ENCODE measurements around the gene CDH13.

Gene CDH13

DNA sequence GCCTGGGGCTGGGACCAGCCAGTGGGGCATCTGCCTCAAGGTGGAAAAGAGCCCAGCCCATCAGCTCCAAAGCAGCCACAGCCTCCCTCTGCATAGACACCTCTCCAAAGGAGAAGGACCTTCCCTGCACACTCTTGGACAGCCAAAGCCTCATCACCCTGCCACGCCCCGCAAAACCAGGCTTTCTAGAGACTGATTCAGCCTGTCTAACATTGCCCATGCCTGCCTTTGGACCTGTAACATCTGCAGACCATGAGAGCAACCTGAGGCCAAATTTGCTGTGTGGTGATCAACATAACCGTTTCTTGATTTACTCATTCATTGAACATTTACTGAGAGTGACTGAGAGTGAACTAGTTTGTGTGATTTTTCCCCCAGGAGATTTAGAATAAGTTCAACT is 961.3 kb downstream of the CDH13 start:
- no peaks in the 10 kb centered on the region for H3K36me3 ChIP-seq (ENCODE audit: control insufficient read depth in 2 of 2, insufficient read depth in 1 of 2, low read length in 2 of 2)
- H3K9me3 ChIP-seq (ENCODE audit: control insufficient read depth, insufficient read depth, low read depth, low read length): no peaks in the 10 kb centered on the region
- no peaks in the 10 kb centered on the region for H3K4me1 ChIP-seq (ENCODE audit: control insufficient read depth, insufficient read depth, low read length)
- ChIA-PET POLR2A (no interaction called here), CTCF (no interaction called here)
- H3K4me3 ChIP-seq (ENCODE audit: low read depth, low read length): no peak overlapping the region
- TF ChIP-seq ZNF112 (tag by site-specific recombination; IDR thresholded peaks at IDR 0.05): no peak
- TF ChIP-seq, protein P1, sequence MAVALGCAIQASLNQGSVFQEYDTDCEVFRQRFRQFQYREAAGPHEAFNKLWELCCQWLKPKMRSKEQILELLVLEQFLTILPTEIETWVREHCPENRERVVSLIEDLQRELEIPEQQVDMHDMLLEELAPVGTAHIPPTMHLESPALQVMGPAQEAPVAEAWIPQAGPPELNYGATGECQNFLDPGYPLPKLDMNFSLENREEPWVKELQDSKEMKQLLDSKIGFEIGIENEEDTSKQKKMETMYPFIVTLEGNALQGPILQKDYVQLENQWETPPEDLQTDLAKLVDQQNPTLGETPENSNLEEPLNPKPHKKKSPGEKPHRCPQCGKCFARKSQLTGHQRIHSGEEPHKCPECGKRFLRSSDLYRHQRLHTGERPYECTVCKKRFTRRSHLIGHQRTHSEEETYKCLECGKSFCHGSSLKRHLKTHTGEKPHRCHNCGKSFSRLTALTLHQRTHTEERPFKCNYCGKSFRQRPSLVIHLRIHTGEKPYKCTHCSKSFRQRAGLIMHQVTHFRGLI (tag by site-specific recombination; IDR thresholded peaks at IDR 0.05): no peak
- no peak for TF ChIP-seq YY1 (tag by site-specific recombination; IDR thresholded peaks at IDR 0.05)
- no peak for TF ChIP-seq ZNF677 (tag by site-specific recombination; IDR thresholded peaks at IDR 0.05)
- no peak for TF ChIP-seq ZNF585B (tag by site-specific recombination; IDR thresholded peaks at IDR 0.05)
- TF ChIP-seq ZNF354C (tag by site-specific recombination; IDR thresholded peaks at IDR 0.05; ENCODE audit: borderline replicate concordance, low read depth): no peak
- TF ChIP-seq GLIS2 (tag by site-specific recombination; IDR thresholded peaks at IDR 0.05): no peak
- TF ChIP-seq ZNF394 (tag by site-specific recombination; IDR thresholded peaks at IDR 0.05; ENCODE audit: borderline replicate concordance): no peak
- TF ChIP-seq, protein P2, sequence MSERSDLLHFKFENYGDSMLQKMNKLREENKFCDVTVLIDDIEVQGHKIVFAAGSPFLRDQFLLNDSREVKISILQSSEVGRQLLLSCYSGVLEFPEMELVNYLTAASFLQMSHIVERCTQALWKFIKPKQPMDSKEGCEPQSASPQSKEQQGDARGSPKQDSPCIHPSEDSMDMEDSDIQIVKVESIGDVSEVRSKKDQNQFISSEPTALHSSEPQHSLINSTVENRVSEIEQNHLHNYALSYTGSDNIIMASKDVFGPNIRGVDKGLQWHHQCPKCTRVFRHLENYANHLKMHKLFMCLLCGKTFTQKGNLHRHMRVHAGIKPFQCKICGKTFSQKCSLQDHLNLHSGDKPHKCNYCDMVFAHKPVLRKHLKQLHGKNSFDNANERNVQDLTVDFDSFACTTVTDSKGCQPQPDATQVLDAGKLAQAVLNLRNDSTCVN (tag by site-specific recombination; optimal IDR thresholded peaks at IDR 0.05): no peak
- TF ChIP-seq ZNF19 (tag by site-specific recombination; IDR thresholded peaks at IDR 0.05; ENCODE audit: low read depth): no peak
- TF ChIP-seq, protein P3, sequence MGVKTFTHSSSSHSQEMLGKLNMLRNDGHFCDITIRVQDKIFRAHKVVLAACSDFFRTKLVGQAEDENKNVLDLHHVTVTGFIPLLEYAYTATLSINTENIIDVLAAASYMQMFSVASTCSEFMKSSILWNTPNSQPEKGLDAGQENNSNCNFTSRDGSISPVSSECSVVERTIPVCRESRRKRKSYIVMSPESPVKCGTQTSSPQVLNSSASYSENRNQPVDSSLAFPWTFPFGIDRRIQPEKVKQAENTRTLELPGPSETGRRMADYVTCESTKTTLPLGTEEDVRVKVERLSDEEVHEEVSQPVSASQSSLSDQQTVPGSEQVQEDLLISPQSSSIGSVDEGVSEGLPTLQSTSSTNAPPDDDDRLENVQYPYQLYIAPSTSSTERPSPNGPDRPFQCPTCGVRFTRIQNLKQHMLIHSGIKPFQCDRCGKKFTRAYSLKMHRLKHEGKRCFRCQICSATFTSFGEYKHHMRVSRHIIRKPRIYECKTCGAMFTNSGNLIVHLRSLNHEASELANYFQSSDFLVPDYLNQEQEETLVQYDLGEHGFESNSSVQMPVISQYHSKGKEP (tag by site-specific recombination; IDR thresholded peaks at IDR 0.05): no peak
- TF ChIP-seq, protein P4, sequence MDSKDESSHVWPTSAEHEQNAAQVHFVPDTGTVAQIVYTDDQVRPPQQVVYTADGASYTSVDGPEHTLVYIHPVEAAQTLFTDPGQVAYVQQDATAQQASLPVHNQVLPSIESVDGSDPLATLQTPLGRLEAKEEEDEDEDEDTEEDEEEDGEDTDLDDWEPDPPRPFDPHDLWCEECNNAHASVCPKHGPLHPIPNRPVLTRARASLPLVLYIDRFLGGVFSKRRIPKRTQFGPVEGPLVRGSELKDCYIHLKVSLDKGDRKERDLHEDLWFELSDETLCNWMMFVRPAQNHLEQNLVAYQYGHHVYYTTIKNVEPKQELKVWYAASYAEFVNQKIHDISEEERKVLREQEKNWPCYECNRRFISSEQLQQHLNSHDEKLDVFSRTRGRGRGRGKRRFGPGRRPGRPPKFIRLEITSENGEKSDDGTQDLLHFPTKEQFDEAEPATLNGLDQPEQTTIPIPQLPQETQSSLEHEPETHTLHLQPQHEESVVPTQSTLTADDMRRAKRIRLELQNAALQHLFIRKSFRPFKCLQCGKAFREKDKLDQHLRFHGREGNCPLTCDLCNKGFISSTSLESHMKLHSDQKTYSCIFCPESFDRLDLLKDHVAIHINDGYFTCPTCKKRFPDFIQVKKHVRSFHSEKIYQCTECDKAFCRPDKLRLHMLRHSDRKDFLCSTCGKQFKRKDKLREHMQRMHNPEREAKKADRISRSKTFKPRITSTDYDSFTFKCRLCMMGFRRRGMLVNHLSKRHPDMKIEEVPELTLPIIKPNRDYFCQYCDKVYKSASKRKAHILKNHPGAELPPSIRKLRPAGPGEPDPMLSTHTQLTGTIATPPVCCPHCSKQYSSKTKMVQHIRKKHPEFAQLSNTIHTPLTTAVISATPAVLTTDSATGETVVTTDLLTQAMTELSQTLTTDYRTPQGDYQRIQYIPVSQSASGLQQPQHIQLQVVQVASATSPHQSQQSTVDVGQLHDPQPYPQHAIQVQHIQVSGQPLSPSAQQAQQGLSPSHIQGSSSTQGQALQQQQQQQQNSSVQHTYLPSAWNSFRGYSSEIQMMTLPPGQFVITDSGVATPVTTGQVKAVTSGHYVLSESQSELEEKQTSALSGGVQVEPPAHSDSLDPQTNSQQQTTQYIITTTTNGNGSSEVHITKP (tag by site-specific recombination; IDR thresholded peaks at IDR 0.05): no peak
- H3K27ac ChIP-seq (ENCODE audit: extremely low read depth, low read depth, low read length): no peak overlapping the region

DNA sequence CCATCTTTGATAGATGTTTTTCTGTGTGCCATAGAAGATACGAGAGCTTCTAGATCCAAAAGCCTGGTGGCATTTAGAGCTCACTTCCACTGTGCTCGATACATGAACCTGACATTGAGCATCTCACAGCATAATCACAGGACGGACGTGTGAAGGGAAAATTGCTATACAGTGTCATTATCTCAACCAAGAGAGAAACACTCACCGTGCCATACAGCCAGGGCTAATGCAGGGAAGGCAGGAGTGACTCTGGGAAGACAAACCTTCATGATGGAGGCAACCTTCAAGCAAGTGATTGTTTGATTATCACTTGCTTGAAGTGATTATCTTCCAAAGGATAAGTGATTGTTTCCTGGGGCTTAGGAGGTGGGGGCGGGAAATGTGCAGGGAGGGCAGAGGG is 962.8 kb downstream of the CDH13 start:
- POLR2A ChIA-PET: no interaction called here
- CTCF ChIA-PET: no interaction called here

DNA sequence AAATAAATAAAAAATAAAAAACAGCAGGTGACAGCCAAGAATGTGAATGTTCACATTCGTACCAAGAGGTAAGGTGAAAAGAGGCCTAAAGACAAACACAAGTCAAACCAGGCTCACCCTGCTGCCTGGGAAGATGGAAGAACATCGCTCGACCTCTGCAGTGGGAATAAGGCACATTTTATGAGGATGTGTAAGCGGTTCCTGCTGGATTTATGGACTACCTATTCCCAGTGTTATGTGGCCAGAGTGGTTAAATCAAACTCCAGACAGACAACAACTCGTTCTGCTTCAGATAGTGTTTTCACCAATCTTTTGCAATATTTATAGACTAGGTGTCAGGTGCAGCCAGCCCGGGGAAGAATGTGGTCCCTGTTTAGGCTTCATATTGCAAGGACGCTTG is 966.0 kb downstream of the CDH13 start:
- ChIA-PET POLR2A (no interaction called here), CTCF (no interaction called here)
- Histone ChIP-seq H3K4me1 (ENCODE audit: control insufficient read depth, insufficient read depth, low read length) (no peaks in the 10 kb centered on the region), H3K4me3 (ENCODE audit: low read depth, low read length) (no peak overlapping the region), H3K27ac (ENCODE audit: extremely low read depth, low read depth, low read length) (no peak overlapping the region), H3K36me3 (ENCODE audit: control insufficient read depth in 2 of 2, insufficient read depth in 1 of 2, low read length in 2 of 2) (no peaks in the 10 kb centered on the region), H3K9me3 (ENCODE audit: control insufficient read depth, insufficient read depth, low read depth, low read length) (no peaks in the 10 kb centered on the region)
- TF ChIP-seq ZNF473 (tag by site-specific recombination; IDR thresholded peaks at IDR 0.05) (no peak), ZBTB7A (tag by site-specific recombination; IDR thresholded peaks at IDR 0.05; ENCODE audit: low read depth) (no peak), ZSCAN23 (tag by site-specific recombination; IDR thresholded peaks at IDR 0.05) (no peak)

More for the DNA sequence above, 962.8 kb downstream of the CDH13 start:
- Histone ChIP-seq H3K9me3 (ENCODE audit: control insufficient read depth, insufficient read depth, low read depth, low read length) (no peaks in the 10 kb centered on the region), H3K27ac (ENCODE audit: extremely low read depth, low read depth, low read length) (no peak overlapping the region), H3K4me3 (ENCODE audit: low read depth, low read length) (no peak overlapping the region), H3K36me3 (ENCODE audit: control insufficient read depth in 2 of 2, insufficient read depth in 1 of 2, low read length in 2 of 2) (no peaks in the 10 kb centered on the region), H3K4me1 (ENCODE audit: control insufficient read depth, insufficient read depth, low read length) (no peaks in the 10 kb centered on the region)
- TF ChIP-seq GLI2 (tag by site-specific recombination; IDR thresholded peaks at IDR 0.05; ENCODE audit: borderline replicate concordance, low read depth): no peak
- TF ChIP-seq ZNF555 (tag by site-specific recombination; conservative IDR thresholded peaks at IDR 0.05): no peak

Measured in HEK293 (cell line).